NCI-H1930 (cell line): ENCODE data around the gene DUSP28.

Source experiments
- DNase-seq, 2 experiments: peaks; one replicate each; lab custom pipeline; 2025; lab: John Stamatoyannopoulos, UW

DUSP28 gene

GRCh38 chr2:240573071-240573515 lies 12.9 kb downstream of the DUSP28 start:
- no peak for DNase-seq

- no peak for DNase-seq
These were observed 13.6 kb downstream of the DUSP28 start for GRCh38 chr2:240573516-240574385.

- no peak for DNase-seq
These were observed 14.4 kb downstream of the DUSP28 start for GRCh38 chr2:240574386-240575100.

GRCh38 chr2:240575101-240575965 lies 15.2 kb downstream of the DUSP28 start:
- DNase-seq = no peak

- no peak for DNase-seq
These were observed 15.9 kb downstream of the DUSP28 start for GRCh38 chr2:240576036-240576435.

- no peak for DNase-seq
These were observed 16.5 kb downstream of the DUSP28 start for GRCh38 chr2:240576436-240577205.

- no peak for DNase-seq
These were observed 17.3 kb downstream of the DUSP28 start for GRCh38 chr2:240577281-240578109.

- no peak for DNase-seq
These were observed 17.9 kb downstream of the DUSP28 start for GRCh38 chr2:240578110-240578450.

GRCh38 chr2:240578488-240578887 lies 18.3 kb downstream of the DUSP28 start:
- no peak for DNase-seq

- no peak for DNase-seq
These were observed 19.1 kb downstream of the DUSP28 start for GRCh38 chr2:240579071-240579762.

- DNase-seq = no peak
These were observed 19.8 kb downstream of the DUSP28 start for GRCh38 chr2:240579771-240580614.

- DNase-seq = no peak
These were observed 21.7 kb downstream of the DUSP28 start for GRCh38 chr2:240581811-240582210.

GRCh38 chr2:240582781-240583180 lies 22.6 kb downstream of the DUSP28 start:
- DNase-seq = no peak

GRCh38 chr2:240583774-240584173 lies 23.6 kb downstream of the DUSP28 start:
- no peak for DNase-seq

GRCh38 chr2:240584486-240585031 lies 24.4 kb downstream of the DUSP28 start:
- no peak for DNase-seq

GRCh38 chr2:240585101-240585500 lies 24.9 kb downstream of the DUSP28 start:
- DNase-seq = no peak

- DNase-seq = no peak
These were observed 25.6 kb downstream of the DUSP28 start for GRCh38 chr2:240585681-240586197.

- DNase-seq = peak; percentile 84 to 95
These were observed 26.2 kb downstream of the DUSP28 start, which contains the start of gene CAPN10 for GRCh38 chr2:240586198-240586918. TSS of gene CAPN10 (plus strand) at chr2:240586734. CDS start at chr2:240586912, 178 bp downstream.
